A549 (cell line): ENCODE results near the gene CCDC50. TPM values are rescaled to one million over a fixed set of nuclear protein-coding genes. Genes with fewer than 3 reads are reported as not detected.

Experiments used
- ATAC-seq, 2 experiments: fragments of 200-7000 bp in 1 of 2; fragments of >200 bp in 1 of 2; cut with Nextera tagmentation in 1 of 2; cut with Tn5 transposase in 1 of 2; 3 replicates each; pipeline versions ENCODE4 v1.8.0 to v1.9.1; 2018 to 2020; ENCODE audit warnings: mild to moderate bottlenecking in 1 of 2, moderate library complexity in 1 of 2
- CTCF ChIA-PET: fragments of 300-600 bp; sonication (Branson Sonifier 250); formaldehyde crosslinking; extraction: SDS; loops from one replicate; lab custom pipeline; 2021; ENCODE audit warnings: antibody characterized with exemption, inconsistent platforms; lab: Yijun Ruan, JAX
- POLR2A ChIA-PET: fragments of 350-600 bp; formaldehyde crosslinking; extraction: SDS; loops from one replicate; lab custom pipeline; 2021; ENCODE audit warnings: antibody characterized with exemption, inconsistent platforms; lab: Yijun Ruan, JAX
- DNase-seq, 2 experiments: peaks; one replicate each; pipeline versions ENCODE4 v3.0.0 to v3.0.0-alpha.2; 2011 to 2016; ENCODE audit warnings: low read depth in 1 of 2, low spot score in 1 of 2
- FAIRE-seq: peaks from 2 replicates; lab custom pipeline; 2011; peaks lifted over from hg19 to GRCh38; lab: Jason Lieb, UNC
- H3K27ac ChIP-seq, 2 experiments: fragments of >200 bp; sonication (Bioruptor Twin); formaldehyde crosslinking; 3 replicates each; pipeline ENCODE4 v1.5.1; 2016 to 2017
- H3K4me1 ChIP-seq: fragments of >200 bp; sonication (Bioruptor Twin); formaldehyde crosslinking; 3 replicates; pipeline ENCODE4 v1.6.1; 2016
- H3K4me2 ChIP-seq: fragments of >200 bp; sonication (Bioruptor Twin); formaldehyde crosslinking; 3 replicates; pipeline ENCODE4 v1.6.1; 2016
- H3K4me3 ChIP-seq: fragments of >200 bp; sonication (Bioruptor Twin); formaldehyde crosslinking; 3 replicates; pipeline ENCODE4 v1.5.1; 2016
- H3K9me3 ChIP-seq: fragments of >200 bp; sonication (Bioruptor Twin); formaldehyde crosslinking; 3 replicates; pipeline ENCODE4 v1.6.1; 2016
- ATOH8 ChIP-seq: fragments of 250-450 bp; sonication (Bioruptor Pico); IDR thresholded peaks from 2 replicates; pipeline ENCODE4 v1.5.0; 2020; ENCODE audit warnings: low read depth, mild to moderate bottlenecking, moderate library complexity
- CBX2 ChIP-seq: fragments of 200-600 bp; sonication (generic); IDR thresholded peaks from 2 replicates; pipeline ENCODE4 v1.6.1; 2016; ENCODE audit warnings: low read depth, mild to moderate bottlenecking, borderline replicate concordance
- CBX8 ChIP-seq: fragments of 200-600 bp; sonication (generic); IDR thresholded peaks from 2 replicates; pipeline ENCODE4 v1.6.1; 2016
- CEBPB ChIP-seq, 2 experiments: fragments of >200 bp in 1 of 2; sonication (Bioruptor Twin) in 1 of 2; formaldehyde crosslinking in 1 of 2; IDR thresholded peaks; 2 replicates each; pipeline ENCODE4 v1.6.1; 2012 to 2016
- CHD4 ChIP-seq: fragments of 200-600 bp; sonication (generic); IDR thresholded peaks from 2 replicates; pipeline ENCODE4 v1.6.1; 2016; ENCODE audit warnings: antibody characterized with exemption, mild to moderate bottlenecking, borderline replicate concordance
- EHMT2 ChIP-seq: fragments of 200-600 bp; sonication (generic); IDR thresholded peaks from 2 replicates; pipeline ENCODE4 v1.6.1; 2016; ENCODE audit warnings: antibody characterized with exemption, low read depth, mild to moderate bottlenecking, moderate library complexity
- HEYL ChIP-seq: fragments of 250-450 bp; sonication (Bioruptor Pico); IDR thresholded peaks from 2 replicates; pipeline ENCODE4 v1.8.0; 2021; ENCODE audit warnings: mild to moderate bottlenecking, moderate library complexity
- HOXA7 ChIP-seq: fragments of 250-450 bp; sonication (Bioruptor Pico); IDR thresholded peaks from 2 replicates; pipeline ENCODE4 v1.5.0; 2020; ENCODE audit warnings: mild to moderate bottlenecking, moderate library complexity
- HOXB13 ChIP-seq: fragments of 250-450 bp; sonication (Bioruptor Pico); IDR thresholded peaks from 2 replicates; pipeline ENCODE4 v1.5.0; 2020; ENCODE audit warnings: low read depth, mild to moderate bottlenecking, moderate library complexity
- KDM1A ChIP-seq: fragments of 200-600 bp; sonication (generic); IDR thresholded peaks from 2 replicates; pipeline ENCODE4 v1.6.1; 2016; ENCODE audit warnings: low read depth, mild to moderate bottlenecking
- KDM5A ChIP-seq: fragments of 200-600 bp; sonication (generic); IDR thresholded peaks from 2 replicates; pipeline ENCODE4 v1.6.1; 2016; ENCODE audit warnings: antibody characterized with exemption, mild to moderate bottlenecking
- MAZ ChIP-seq: fragments of 150-350 bp; IDR thresholded peaks from 2 replicates; pipeline ENCODE4 v1.6.1; 2014; ENCODE audit warnings: antibody characterized with exemption, low read depth, low read length, borderline replicate concordance
- PBX3 ChIP-seq: IDR thresholded peaks from 2 replicates; pipeline ENCODE4 v1.6.1; 2012
- PHF8 ChIP-seq: fragments of 200-600 bp; sonication (generic); IDR thresholded peaks from 2 replicates; pipeline ENCODE4 v1.6.1; 2016; ENCODE audit warnings: low read depth, mild to moderate bottlenecking, antibody characterized with exemption, moderate library complexity, borderline replicate concordance
- POLR2A ChIP-seq: IDR thresholded peaks from 2 replicates; pipeline ENCODE4 v1.6.1; 2012; ENCODE audit warnings: mild to moderate bottlenecking, low read length
- POLR2AphosphoS2 ChIP-seq: conservative IDR thresholded peaks from 2 replicates; pipeline ENCODE4 v1.6.1; 2012; ENCODE audit warnings: low read length, improper control_type of control experiment, inconsistent platforms
- RFX5 ChIP-seq: fragments of 450-650 bp; IDR thresholded peaks from 2 replicates; pipeline ENCODE4 v1.7.1; 2014; ENCODE audit warnings: antibody characterized with exemption, mild to moderate bottlenecking, moderate library complexity
- SREBF2 ChIP-seq: fragments of 450-650 bp; IDR thresholded peaks from 2 replicates; pipeline ENCODE4 v1.6.1; 2014; ENCODE audit warnings: mild to moderate bottlenecking, moderate library complexity
- ZC3H11A ChIP-seq: fragments of 450-650 bp; IDR thresholded peaks from 2 replicates; pipeline ENCODE4 v1.6.1; 2014; ENCODE audit warnings: antibody characterized with exemption, mild to moderate bottlenecking
- ZFP36 ChIP-seq: fragments of 450-650 bp; IDR thresholded peaks from 2 replicates; pipeline ENCODE4 v1.6.1; 2014; ENCODE audit warnings: borderline replicate concordance; ENCODE audit not compliant: partially characterized antibody
- WGBS: methylation state at CpG from one replicate; pipeline ENCODE4 v1.1.6; 2017; ENCODE audit errors: missing lambda C conversion rate; 5-methylcytosine and 5-hydroxymethylcytosine counted together
- polyA plus RNA-seq, 4 experiments: library from polyadenylated mRNA; depleted of rRNA in 3 of 4; stranded (reverse); fragments of >200 nt; fragmentation: RNase III in 1 of 4; extraction: RNeasy Plus Mini Kit Qiagen cat#74134 plus additional on column Dnase treatment in 1 of 4; gene quantifications; 2 replicates in 3 of 4; 3 replicates in 1 of 4; pipeline ENCODE4 v1.2.3, GENCODE V29; 2011 to 2017
- TF ChIP-seq, protein P1 (sequence below): IDR thresholded peaks from 2 replicates; pipeline ENCODE4 v1.6.1; 2012; ENCODE audit warnings: low read depth, borderline replicate concordance
- TF ChIP-seq, protein P2 (sequence below): fragments of >200 bp; sonication (Bioruptor Twin); formaldehyde crosslinking; IDR thresholded peaks from 2 replicates; pipeline ENCODE4 v1.6.1; 2016
- TF ChIP-seq, protein P3 (sequence below): fragments of 450-650 bp; IDR thresholded peaks from 2 replicates; pipeline ENCODE4 v1.6.1; 2014; ENCODE audit warnings: antibody characterized with exemption
- TF ChIP-seq, protein P4 (sequence below): fragments of >200 bp; sonication (Bioruptor Twin); formaldehyde crosslinking; IDR thresholded peaks from 3 replicates; pipeline ENCODE4 v1.5.1; 2016
- TF ChIP-seq, protein P5 (sequence below): fragments of 250-450 bp; sonication (Bioruptor Pico); IDR thresholded peaks from 2 replicates; pipeline ENCODE4 v1.5.0; 2021; ENCODE audit warnings: mild to moderate bottlenecking, moderate library complexity, borderline replicate concordance

CCDC50 gene
- polyA plus RNA-seq, 2 of the 4 experiments (the other 2 are of a cell fraction), result 20.1 to 43.8 TPM

DNA sequence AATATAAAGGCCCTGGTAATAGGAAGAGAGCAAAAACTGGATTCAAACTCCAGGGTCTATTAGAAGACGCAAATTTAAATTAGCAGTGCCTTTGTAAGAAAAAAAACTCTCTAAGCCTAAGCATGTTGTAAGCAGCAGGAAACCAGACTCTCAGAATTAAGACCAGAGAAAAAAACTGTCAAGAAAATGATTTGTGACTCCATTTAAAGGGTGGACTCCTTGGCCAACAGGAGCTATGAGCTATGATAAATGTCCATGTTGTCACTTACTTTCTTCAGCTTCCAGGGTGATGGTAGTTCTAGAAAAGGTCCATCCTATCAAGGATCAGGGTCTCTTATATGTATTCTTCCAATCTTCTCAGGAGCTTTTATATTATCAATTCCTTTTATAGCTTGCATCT is 34.9 kb upstream of the CCDC50 start:
- FAIRE-seq (no peak), DNase-seq (no peak), ATAC-seq (no peak)
- no peak overlapping the region for H3K27ac ChIP-seq
- no peak overlapping the region for H3K4me3 ChIP-seq
- POLR2A ChIA-PET, result no interaction called here
- H3K9me3 ChIP-seq, result no peaks in the 10 kb centered on the region
- TF ChIP-seq, protein P1, sequence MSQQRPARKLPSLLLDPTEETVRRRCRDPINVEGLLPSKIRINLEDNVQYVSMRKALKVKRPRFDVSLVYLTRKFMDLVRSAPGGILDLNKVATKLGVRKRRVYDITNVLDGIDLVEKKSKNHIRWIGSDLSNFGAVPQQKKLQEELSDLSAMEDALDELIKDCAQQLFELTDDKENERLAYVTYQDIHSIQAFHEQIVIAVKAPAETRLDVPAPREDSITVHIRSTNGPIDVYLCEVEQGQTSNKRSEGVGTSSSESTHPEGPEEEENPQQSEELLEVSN, result no peak
- no peak for TF ChIP-seq EHMT2
- TF ChIP-seq HEYL, result no peak
- TF ChIP-seq MAZ, result no peak
- TF ChIP-seq HOXB13 (CRISPR knock-in tag), result no peak
- TF ChIP-seq, protein P2, sequence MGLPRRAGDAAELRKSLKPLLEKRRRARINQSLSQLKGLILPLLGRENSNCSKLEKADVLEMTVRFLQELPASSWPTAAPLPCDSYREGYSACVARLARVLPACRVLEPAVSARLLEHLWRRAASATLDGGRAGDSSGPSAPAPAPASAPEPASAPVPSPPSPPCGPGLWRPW, result no peak
- TF ChIP-seq HOXA7, result no peak
- no peak for TF ChIP-seq CBX2
- no peaks in the 10 kb centered on the region for H3K4me1 ChIP-seq
- 96% methylated on average over 1 of the region's 1 CpG for WGBS
- CTCF ChIA-PET, result no interaction called here
- no peak overlapping the region for H3K4me2 ChIP-seq

DNA sequence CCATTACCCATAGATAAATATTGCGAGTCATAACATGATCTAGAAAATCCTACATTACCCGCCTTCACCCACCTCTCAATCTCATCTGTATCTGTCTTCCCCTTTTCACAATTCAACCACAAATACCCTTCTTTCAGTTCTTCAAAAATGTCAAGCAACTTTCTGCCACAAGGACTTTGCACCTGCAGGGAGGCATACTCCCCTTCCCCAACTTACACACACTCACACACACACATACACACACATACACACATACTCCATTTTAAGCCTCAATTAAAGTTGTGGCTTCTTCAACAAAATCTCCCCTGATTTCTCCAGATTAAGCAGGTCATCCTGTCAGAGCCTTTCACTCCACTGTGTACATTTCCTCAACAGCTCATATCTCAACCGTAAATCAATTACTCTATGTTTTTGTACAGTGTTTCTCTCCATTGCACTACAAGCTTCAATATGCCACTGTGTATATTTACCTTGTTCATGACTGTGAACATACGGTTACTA is 33.1 kb upstream of the CCDC50 start:
- DNase-seq, result no peak
- FAIRE-seq, result no peak
- no peak for ATAC-seq
- no peaks in the 10 kb centered on the region for H3K9me3 ChIP-seq
- ChIA-PET CTCF (no interaction called here), POLR2A (no interaction called here)
- no peak overlapping the region for H3K4me2 ChIP-seq
- H3K27ac ChIP-seq, result no peak overlapping the region
- no peak overlapping the region for H3K4me3 ChIP-seq
- no peak for TF ChIP-seq CHD4
- no peak for TF ChIP-seq ZC3H11A
- TF ChIP-seq CEBPB (IDR thresholded peaks at IDR 0.05), result no peak
- no peak for TF ChIP-seq PBX3
- TF ChIP-seq POLR2A, result no peak
- no peak for TF ChIP-seq CBX8
- TF ChIP-seq HOXA7, result no peak
- H3K4me1 ChIP-seq, result no peaks in the 10 kb centered on the region
- 44% methylated on average over 4 of the region's 4 CpGs for WGBS

GRCh38 chr3:191298846-191299245 is 30.3 kb upstream of the CCDC50 start:
- Histone ChIP-seq H3K4me1 (no peaks in the 10 kb centered on the region), H3K4me2 (no peak overlapping the region), H3K4me3 (no peak overlapping the region), H3K27ac (no peak overlapping the region), H3K9me3 (no peaks in the 10 kb centered on the region)
- ATAC-seq (no peak), FAIRE-seq (no peak), DNase-seq (no peak)
- POLR2A ChIA-PET, result no interaction called here
- TF ChIP-seq KDM5A (no peak), RFX5 (no peak), CBX2 (no peak), POLR2AphosphoS2 (no peak), KDM1A (no peak), SREBF2 (no peak), ZFP36 (no peak), POLR2A (no peak), ZC3H11A (no peak), PHF8 (no peak), PBX3 (no peak), CHD4 (no peak), ATOH8 (no peak)
- TF ChIP-seq, protein P3, sequence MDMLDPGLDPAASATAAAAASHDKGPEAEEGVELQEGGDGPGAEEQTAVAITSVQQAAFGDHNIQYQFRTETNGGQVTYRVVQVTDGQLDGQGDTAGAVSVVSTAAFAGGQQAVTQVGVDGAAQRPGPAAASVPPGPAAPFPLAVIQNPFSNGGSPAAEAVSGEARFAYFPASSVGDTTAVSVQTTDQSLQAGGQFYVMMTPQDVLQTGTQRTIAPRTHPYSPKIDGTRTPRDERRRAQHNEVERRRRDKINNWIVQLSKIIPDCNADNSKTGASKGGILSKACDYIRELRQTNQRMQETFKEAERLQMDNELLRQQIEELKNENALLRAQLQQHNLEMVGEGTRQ, result no peak
- TF ChIP-seq, protein P4, sequence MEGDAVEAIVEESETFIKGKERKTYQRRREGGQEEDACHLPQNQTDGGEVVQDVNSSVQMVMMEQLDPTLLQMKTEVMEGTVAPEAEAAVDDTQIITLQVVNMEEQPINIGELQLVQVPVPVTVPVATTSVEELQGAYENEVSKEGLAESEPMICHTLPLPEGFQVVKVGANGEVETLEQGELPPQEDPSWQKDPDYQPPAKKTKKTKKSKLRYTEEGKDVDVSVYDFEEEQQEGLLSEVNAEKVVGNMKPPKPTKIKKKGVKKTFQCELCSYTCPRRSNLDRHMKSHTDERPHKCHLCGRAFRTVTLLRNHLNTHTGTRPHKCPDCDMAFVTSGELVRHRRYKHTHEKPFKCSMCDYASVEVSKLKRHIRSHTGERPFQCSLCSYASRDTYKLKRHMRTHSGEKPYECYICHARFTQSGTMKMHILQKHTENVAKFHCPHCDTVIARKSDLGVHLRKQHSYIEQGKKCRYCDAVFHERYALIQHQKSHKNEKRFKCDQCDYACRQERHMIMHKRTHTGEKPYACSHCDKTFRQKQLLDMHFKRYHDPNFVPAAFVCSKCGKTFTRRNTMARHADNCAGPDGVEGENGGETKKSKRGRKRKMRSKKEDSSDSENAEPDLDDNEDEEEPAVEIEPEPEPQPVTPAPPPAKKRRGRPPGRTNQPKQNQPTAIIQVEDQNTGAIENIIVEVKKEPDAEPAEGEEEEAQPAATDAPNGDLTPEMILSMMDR, result no peak
- TF ChIP-seq, protein P5, sequence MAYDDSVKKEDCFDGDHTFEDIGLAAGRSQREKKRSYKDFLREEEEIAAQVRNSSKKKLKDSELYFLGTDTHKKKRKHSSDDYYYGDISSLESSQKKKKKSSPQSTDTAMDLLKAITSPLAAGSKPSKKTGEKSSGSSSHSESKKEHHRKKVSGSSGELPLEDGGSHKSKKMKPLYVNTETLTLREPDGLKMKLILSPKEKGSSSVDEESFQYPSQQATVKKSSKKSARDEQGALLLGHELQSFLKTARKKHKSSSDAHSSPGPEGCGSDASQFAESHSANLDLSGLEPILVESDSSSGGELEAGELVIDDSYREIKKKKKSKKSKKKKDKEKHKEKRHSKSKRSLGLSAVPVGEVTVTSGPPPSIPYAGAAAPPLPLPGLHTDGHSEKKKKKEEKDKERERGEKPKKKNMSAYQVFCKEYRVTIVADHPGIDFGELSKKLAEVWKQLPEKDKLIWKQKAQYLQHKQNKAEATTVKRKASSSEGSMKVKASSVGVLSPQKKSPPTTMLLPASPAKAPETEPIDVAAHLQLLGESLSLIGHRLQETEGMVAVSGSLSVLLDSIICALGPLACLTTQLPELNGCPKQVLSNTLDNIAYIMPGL (CRISPR knock-in tag), result no peak
- CTCF ChIA-PET, result no interaction called here
